ENCODE results near the gene ASCC3.

DNA sequence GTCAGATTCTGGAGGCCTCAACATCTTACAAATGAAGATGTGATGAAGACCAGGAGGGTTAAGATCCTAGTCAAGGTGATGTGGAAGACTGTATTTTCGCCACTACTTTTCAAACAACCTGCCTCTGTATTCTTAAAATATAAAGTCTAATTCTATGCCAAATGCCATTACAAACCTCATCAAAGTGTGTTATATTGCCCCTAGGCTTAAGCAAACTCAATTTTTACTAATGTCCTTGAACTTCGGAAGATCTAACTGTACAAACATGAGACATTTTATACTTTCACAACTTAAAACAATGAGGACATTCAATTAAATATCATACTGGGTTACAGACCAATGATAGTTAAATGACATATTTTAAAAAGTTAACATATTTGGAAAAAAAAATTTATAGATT, 19.1 kb downstream of the ASCC3 start:
- TF ChIP-seq, protein P1, sequence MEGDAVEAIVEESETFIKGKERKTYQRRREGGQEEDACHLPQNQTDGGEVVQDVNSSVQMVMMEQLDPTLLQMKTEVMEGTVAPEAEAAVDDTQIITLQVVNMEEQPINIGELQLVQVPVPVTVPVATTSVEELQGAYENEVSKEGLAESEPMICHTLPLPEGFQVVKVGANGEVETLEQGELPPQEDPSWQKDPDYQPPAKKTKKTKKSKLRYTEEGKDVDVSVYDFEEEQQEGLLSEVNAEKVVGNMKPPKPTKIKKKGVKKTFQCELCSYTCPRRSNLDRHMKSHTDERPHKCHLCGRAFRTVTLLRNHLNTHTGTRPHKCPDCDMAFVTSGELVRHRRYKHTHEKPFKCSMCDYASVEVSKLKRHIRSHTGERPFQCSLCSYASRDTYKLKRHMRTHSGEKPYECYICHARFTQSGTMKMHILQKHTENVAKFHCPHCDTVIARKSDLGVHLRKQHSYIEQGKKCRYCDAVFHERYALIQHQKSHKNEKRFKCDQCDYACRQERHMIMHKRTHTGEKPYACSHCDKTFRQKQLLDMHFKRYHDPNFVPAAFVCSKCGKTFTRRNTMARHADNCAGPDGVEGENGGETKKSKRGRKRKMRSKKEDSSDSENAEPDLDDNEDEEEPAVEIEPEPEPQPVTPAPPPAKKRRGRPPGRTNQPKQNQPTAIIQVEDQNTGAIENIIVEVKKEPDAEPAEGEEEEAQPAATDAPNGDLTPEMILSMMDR (IDR thresholded peaks at IDR 0.05) = no peak
- no peak for TF ChIP-seq EZH2 (IDR thresholded peaks at IDR 0.05; ENCODE audit: borderline replicate concordance, insufficient read depth, low read depth, low read length, poor library complexity, severe bottlenecking)
